BLaER1 (cell line): ENCODE measurements around the gene AP1S2.

Experiments used
- H3K27ac ChIP-seq: shearing (Covaris generic); formaldehyde crosslinking; 2 replicates; pipeline ENCODE4 v1.8.1; 2022
- H3K27me3 ChIP-seq: shearing (Covaris generic); formaldehyde crosslinking; 2 replicates; pipeline ENCODE4 v1.8.1; 2022
- H3K36me3 ChIP-seq: shearing (Covaris generic); formaldehyde crosslinking; 2 replicates; pipeline ENCODE4 v1.8.1; 2022
- H3K4me1 ChIP-seq: shearing (Covaris generic); formaldehyde crosslinking; 2 replicates; pipeline ENCODE4 v1.8.1; 2022
- H3K4me2 ChIP-seq: shearing (Covaris generic); formaldehyde crosslinking; 2 replicates; pipeline ENCODE4 v1.8.1; 2022
- H3K4me3 ChIP-seq: shearing (Covaris generic); formaldehyde crosslinking; 2 replicates; pipeline ENCODE4 v1.8.1; 2022
- H3K9ac ChIP-seq: shearing (Covaris generic); formaldehyde crosslinking; 2 replicates; pipeline ENCODE4 v1.8.1; 2022
- H3K9me3 ChIP-seq: shearing (Covaris generic); formaldehyde crosslinking; 2 replicates; pipeline ENCODE4 v1.8.1; 2022
- H4K20me1 ChIP-seq: shearing (Covaris generic); formaldehyde crosslinking; 2 replicates; pipeline ENCODE4 v1.8.1; 2022
- Cebpa-rat ChIP-seq: shearing (Covaris generic); IDR thresholded peaks from 2 replicates; pipeline ENCODE4 v1.8.1; 2022

The AP1S2 gene

GRCh38 chrX:15877380-15877779 lies 22.8 kb upstream of the AP1S2 start:
- H3K27ac ChIP-seq: no peak overlapping the region
- H3K4me1 ChIP-seq: no peaks in the 10 kb centered on the region
- peaks cover 20% of the 10 kb centered on the region for H3K9me3 ChIP-seq
- H3K36me3 ChIP-seq: no peaks in the 10 kb centered on the region
- 0 out of 2 replicates have a peak, but pooled peaks cover 9% of the 10 kb centered on the region for H4K20me1 ChIP-seq
- H3K4me2 ChIP-seq: no peak overlapping the region
- TF ChIP-seq Cebpa-rat: no peak
- H3K27me3 ChIP-seq: peaks cover 89% of the 10 kb centered on the region
- H3K4me3 ChIP-seq: no peak overlapping the region
- no peak overlapping the region for H3K9ac ChIP-seq

GRCh38 chrX:15874672-15875071 lies 20.1 kb upstream of the AP1S2 start:
- H3K36me3 ChIP-seq: no peaks in the 10 kb centered on the region
- TF ChIP-seq Cebpa-rat: no peak
- no peaks in the 10 kb centered on the region for H3K4me1 ChIP-seq
- H3K27ac ChIP-seq: no peak overlapping the region
- no peak overlapping the region for H3K4me3 ChIP-seq
- H3K4me2 ChIP-seq: no peak overlapping the region
- H4K20me1 ChIP-seq: 0 out of 2 replicates have a peak, but pooled peaks cover 9% of the 10 kb centered on the region
- peaks cover 91% of the 10 kb centered on the region for H3K27me3 ChIP-seq
- H3K9ac ChIP-seq: no peak overlapping the region
- H3K9me3 ChIP-seq: peaks cover 15% of the 10 kb centered on the region

- Histone ChIP-seq H3K4me3 (no peak overlapping the region), H3K27me3 (peaks cover 91% of the 10 kb centered on the region), H3K4me2 (no peak overlapping the region), H3K9me3 (peaks cover 4% of the 10 kb centered on the region; the same call in 1 of the 2 replicates), H3K4me1 (no peaks in the 10 kb centered on the region), H3K9ac (no peak overlapping the region), H4K20me1 (0 out of 2 replicates have a peak, but pooled peaks cover 9% of the 10 kb centered on the region), H3K27ac (no peak overlapping the region), H3K36me3 (no peaks in the 10 kb centered on the region)
- TF ChIP-seq Cebpa-rat: no peak
Measured at GRCh38 chrX:15873566-15873965, 19.0 kb upstream of the AP1S2 start.

GRCh38 chrX:15870310-15870709 lies 15.7 kb upstream of the AP1S2 start:
- Histone ChIP-seq H3K27ac (no peak overlapping the region), H4K20me1 (peaks cover 9% of the 10 kb centered on the region; the same call in 1 of the 2 replicates), H3K4me3 (no peak overlapping the region), H3K36me3 (no peaks in the 10 kb centered on the region), H3K4me1 (no peaks in the 10 kb centered on the region), H3K9me3 (no peaks in the 10 kb centered on the region), H3K4me2 (no peak overlapping the region), H3K27me3 (peaks cover 100% of the 10 kb centered on the region), H3K9ac (no peak overlapping the region)
- no peak for TF ChIP-seq Cebpa-rat

- Histone ChIP-seq H3K9me3 (no peaks in the 10 kb centered on the region), H3K9ac (no peak overlapping the region), H3K27ac (no peak overlapping the region), H3K4me2 (no peak overlapping the region), H3K36me3 (no peaks in the 10 kb centered on the region), H4K20me1 (peaks cover 7% of the 10 kb centered on the region; the same call in 1 of the 2 replicates), H3K4me3 (no peak overlapping the region), H3K4me1 (no peaks in the 10 kb centered on the region), H3K27me3 (peaks cover 100% of the 10 kb centered on the region)
- no peak for TF ChIP-seq Cebpa-rat
Measured at GRCh38 chrX:15869695-15870094, 15.1 kb upstream of the AP1S2 start.

GRCh38 chrX:15866147-15866546 lies 11.5 kb upstream of the AP1S2 start:
- no peak overlapping the region for H3K9ac ChIP-seq
- no peaks in the 10 kb centered on the region for H3K36me3 ChIP-seq
- peaks cover 2% of the 10 kb centered on the region; the same call in 1 of the 2 replicates for H3K9me3 ChIP-seq
- H3K4me2 ChIP-seq: no peak overlapping the region
- no peak overlapping the region for H3K4me3 ChIP-seq
- H3K27me3 ChIP-seq: peaks cover 98% of the 10 kb centered on the region
- TF ChIP-seq Cebpa-rat: no peak
- H4K20me1 ChIP-seq: peaks cover 8% of the 10 kb centered on the region; the same call in 1 of the 2 replicates
- no peak overlapping the region for H3K27ac ChIP-seq
- no peaks in the 10 kb centered on the region for H3K4me1 ChIP-seq

GRCh38 chrX:15864629-15865028 lies 10.0 kb upstream of the AP1S2 start:
- H3K9me3 ChIP-seq: peaks cover 6% of the 10 kb centered on the region; the same call in 1 of the 2 replicates
- no peak overlapping the region for H3K27ac ChIP-seq
- no peak overlapping the region for H3K4me2 ChIP-seq
- no peaks in the 10 kb centered on the region for H3K36me3 ChIP-seq
- peaks cover 87% of the 10 kb centered on the region for H3K27me3 ChIP-seq
- H3K9ac ChIP-seq: no peak overlapping the region
- no peaks in the 10 kb centered on the region for H3K4me1 ChIP-seq
- no peak overlapping the region for H3K4me3 ChIP-seq
- no peak for TF ChIP-seq Cebpa-rat
- H4K20me1 ChIP-seq: peaks cover 8% of the 10 kb centered on the region; the same call in 1 of the 2 replicates

GRCh38 chrX:15864023-15864422 lies 9.4 kb upstream of the AP1S2 start:
- Histone ChIP-seq H3K4me3 (no peak overlapping the region), H3K4me1 (no peaks in the 10 kb centered on the region), H3K36me3 (no peaks in the 10 kb centered on the region), H3K4me2 (no peak overlapping the region), H4K20me1 (peaks cover 8% of the 10 kb centered on the region; the same call in 1 of the 2 replicates), H3K27me3 (peaks cover 86% of the 10 kb centered on the region), H3K9ac (no peak overlapping the region), H3K27ac (no peak overlapping the region), H3K9me3 (peaks cover 6% of the 10 kb centered on the region; the same call in 1 of the 2 replicates)
- TF ChIP-seq Cebpa-rat: no peak

GRCh38 chrX:15860921-15861320 lies 6.3 kb upstream of the AP1S2 start:
- no peaks in the 10 kb centered on the region for H3K4me1 ChIP-seq
- no peak overlapping the region for H3K27ac ChIP-seq
- H3K36me3 ChIP-seq: no peaks in the 10 kb centered on the region
- H3K9ac ChIP-seq: no peak overlapping the region
- peaks cover 6% of the 10 kb centered on the region; the same call in 1 of the 2 replicates for H3K9me3 ChIP-seq
- peaks cover 14% of the 10 kb centered on the region; the same call in 1 of the 2 replicates for H4K20me1 ChIP-seq
- no peak overlapping the region for H3K4me2 ChIP-seq
- peaks cover 85% of the 10 kb centered on the region for H3K27me3 ChIP-seq
- TF ChIP-seq Cebpa-rat: no peak
- H3K4me3 ChIP-seq: no peak overlapping the region

- H3K27ac ChIP-seq: no peak overlapping the region
- H3K9me3 ChIP-seq: peaks cover 6% of the 10 kb centered on the region; the same call in 1 of the 2 replicates
- H3K27me3 ChIP-seq: peaks cover 79% of the 10 kb centered on the region
Measured at GRCh38 chrX:15858051-15858450, 3.4 kb upstream of the AP1S2 start.

More at GRCh38 chrX:15858051-15858450, 3.4 kb upstream of the AP1S2 start:
- Histone ChIP-seq H3K4me2 (no peak overlapping the region), H3K4me1 (peaks cover 16% of the 10 kb centered on the region; the same call in 1 of the 2 replicates), H3K9ac (no peak overlapping the region), H4K20me1 (peaks cover 30% of the 10 kb centered on the region), H3K36me3 (no peaks in the 10 kb centered on the region), H3K4me3 (no peak overlapping the region)
- no peak for TF ChIP-seq Cebpa-rat
